ENCODE measurements around the gene ZNF90. TPM values are rescaled to one million over a fixed set of nuclear protein-coding genes. Genes with fewer than 3 reads are reported as not detected.

The ZNF90 gene
- total and polyA plus RNA-seq, 2 of the 8 experiments (the other 6 are each of a cell fraction or from before 2014, with no cell fraction given), result 41.2 to 114 TPM

- TF ChIP-seq JUN (IDR thresholded peaks at IDR 0.05; ENCODE audit: low read depth, low read length) (no peak), SRF (IDR thresholded peaks at IDR 0.05; ENCODE audit: low read depth, low read length) (no peak)
These were observed 86.7 kb downstream of the ZNF90 start (continued) for GRCh38 chr19:20164456-20164855.
